Measurements from ENCODE around the gene ARPC5L.
"Not testable (repeated sequence)": the region's sequence is repeated elsewhere in the genome, so short reads cannot be mapped to it uniquely, and the experiment has no call there.

The ARPC5L gene

DNA sequence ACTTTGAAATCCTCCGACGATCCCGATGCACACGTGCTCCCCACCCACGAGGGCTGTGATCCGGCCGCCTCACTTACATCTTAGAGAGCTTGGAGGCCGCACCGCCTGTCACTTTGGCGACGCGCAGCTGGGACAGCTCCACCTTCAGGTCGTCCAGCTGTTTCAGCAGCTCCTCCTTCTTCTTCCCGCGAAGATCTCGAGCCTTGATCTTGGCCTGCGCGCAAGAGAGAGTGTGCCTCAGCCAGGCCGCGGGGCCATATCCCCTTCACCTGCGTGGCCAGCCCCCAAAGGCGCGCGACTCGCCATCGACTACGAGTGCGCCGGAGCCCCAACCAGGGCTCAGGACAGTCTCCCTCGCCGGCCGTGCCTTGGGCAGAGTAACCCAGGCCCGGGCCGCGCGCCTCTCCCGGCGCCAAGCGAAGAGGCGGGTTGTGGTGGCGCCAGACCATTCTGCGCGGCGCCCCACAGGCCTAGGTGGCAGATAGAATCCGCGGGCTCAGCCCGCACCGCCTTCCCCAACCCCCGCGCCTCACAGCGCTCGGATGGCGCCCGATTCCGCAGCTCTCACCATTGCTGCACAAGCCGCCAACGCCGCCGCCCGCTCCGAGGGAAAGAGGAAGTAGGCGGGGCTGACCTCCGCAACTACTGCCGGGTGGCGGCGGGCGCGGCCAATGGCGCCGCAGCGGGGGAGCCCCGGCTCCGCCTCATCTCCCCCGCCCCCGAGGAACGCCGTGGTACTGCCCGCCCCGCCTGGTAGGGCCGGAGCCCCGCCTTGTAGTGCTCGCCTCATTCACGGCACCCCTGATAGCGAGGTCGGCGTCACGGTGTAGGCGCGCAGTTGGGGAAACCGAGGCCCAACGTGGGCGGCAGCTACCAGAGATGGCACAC, at the start of gene ARPC5L, which contains the start of gene RPL35:
Gene ARPC5L (plus strand): TSS at position 789 of the 888 bp plus-strand sequence. CDS start 7,161 bp downstream, outside the sequence.
Gene RPL35 (minus strand): TSS at position 616 of the 888 bp plus-strand sequence. CDS start 45 bp downstream, at position 571.
- DNase-seq (ENCODE audit: low read depth) = peak; percentile 88

DNA sequence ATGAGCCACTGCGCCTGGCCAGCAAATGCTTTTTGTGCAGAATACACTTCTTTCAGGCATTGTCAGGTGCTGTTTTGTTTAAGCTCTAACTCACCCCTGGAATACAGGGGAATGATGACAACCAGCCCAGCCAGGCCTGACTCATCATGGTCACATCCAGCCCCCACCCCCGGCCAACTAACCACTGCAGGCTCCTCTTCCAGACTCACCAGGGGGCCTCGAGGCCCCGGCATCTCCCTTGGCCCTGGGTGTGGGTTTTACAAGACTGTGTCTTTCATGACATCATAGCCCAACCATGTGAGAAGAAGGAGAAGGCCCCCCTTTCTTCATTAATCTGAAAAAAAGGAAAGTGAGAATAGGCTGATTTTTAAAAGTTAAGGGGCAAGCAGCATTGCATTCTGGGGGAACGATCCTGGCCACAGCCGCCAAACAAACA, 49.5 kb upstream of the ARPC5L start:
- peak; percentile 96 for DNase-seq (ENCODE audit: low read depth)

DNA sequence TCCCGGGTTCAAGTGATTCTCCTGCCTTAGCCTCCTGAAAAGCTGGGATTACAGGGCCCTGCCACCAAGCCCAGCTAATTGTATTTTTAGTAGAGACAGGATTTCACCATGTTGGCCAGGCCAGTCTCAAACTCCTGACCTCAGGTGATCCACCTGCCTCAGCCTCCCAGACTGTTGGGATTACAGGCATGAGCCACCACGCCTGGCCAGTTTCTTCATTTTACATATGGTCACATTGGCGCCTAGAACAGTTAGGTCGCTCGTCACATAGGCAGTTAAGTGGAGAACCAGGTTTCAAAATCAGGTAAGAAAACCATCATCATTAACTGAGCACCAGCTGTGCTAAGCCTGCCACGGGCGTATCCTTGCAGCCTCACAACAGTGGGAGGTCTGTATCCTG, 48.9 kb upstream of the ARPC5L start:
- no peak for DNase-seq (ENCODE audit: low read depth)

DNA sequence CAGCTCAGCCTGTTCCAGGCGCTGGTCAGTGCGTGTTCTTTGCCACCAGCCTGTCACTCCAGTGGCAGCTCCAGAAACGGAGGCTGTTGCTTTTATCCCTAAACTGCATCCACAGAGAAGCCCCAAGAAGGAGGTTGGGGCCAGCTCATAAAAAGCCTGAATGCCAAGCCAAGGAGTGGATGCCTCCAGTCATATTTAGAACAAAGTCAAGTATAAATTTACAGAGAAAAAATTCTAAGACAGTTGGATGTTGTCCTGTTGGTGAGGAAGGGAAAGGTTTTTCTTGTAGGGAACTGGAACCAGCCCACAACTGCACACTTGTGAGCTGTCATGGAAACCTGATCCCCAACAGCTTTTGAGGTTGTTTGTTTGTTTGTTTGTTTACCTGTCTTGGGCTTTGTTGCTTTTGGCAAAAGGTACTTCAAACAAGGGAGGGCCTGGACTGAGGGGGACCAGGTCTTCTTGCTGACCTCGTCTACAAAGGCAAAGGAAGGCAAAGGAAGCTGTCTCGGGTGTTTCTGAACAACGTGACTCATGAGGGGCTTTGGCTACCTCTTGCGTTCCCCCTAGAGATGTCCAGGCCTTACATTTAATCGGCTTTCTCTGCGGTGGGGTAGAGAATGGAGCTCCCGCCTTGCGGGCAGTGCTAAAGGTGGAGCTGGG, 48.3 kb upstream of the ARPC5L start:
- DNase-seq (ENCODE audit: low read depth) = no peak

DNA sequence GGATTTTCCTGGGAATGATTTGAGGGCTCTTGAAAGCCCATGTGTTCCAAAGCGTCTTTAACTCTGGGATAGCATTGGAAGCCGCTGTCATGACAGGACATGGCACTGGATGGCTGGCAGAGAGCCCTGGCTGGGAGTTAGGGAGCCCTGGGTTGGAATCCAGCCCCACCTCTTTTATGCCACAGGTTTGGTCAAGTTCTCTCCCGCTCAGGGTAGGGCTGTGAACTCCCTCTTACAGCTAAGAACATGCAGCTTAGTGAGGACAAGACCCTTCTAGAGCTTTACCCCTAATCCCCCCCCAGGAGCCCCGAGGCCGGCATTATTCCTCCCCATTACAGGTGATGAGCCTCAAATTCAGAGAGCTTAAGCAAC, 47.8 kb upstream of the ARPC5L start:
- no peak for DNase-seq (ENCODE audit: low read depth)

DNA sequence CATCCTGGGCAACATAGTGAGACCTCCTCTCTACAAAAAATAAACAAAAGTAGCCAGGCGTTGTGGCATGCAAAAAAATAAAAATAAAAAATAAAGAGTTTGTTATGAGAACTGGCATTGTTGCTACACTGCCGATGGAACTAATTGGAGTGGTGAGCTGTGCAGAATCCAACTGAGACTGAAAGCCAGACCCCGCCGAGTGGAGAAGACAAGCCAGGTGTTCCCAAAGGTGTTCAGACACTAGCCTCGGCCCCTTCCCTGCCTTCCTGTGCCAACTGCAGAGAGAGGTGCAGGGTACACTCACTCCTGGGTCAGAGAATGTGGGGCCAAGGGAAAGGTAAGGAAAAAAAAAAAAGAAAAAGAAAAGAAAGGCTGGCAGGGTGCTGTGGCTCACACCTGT, 46.3 kb upstream of the ARPC5L start:
- no peak for DNase-seq (ENCODE audit: low read depth)

DNA sequence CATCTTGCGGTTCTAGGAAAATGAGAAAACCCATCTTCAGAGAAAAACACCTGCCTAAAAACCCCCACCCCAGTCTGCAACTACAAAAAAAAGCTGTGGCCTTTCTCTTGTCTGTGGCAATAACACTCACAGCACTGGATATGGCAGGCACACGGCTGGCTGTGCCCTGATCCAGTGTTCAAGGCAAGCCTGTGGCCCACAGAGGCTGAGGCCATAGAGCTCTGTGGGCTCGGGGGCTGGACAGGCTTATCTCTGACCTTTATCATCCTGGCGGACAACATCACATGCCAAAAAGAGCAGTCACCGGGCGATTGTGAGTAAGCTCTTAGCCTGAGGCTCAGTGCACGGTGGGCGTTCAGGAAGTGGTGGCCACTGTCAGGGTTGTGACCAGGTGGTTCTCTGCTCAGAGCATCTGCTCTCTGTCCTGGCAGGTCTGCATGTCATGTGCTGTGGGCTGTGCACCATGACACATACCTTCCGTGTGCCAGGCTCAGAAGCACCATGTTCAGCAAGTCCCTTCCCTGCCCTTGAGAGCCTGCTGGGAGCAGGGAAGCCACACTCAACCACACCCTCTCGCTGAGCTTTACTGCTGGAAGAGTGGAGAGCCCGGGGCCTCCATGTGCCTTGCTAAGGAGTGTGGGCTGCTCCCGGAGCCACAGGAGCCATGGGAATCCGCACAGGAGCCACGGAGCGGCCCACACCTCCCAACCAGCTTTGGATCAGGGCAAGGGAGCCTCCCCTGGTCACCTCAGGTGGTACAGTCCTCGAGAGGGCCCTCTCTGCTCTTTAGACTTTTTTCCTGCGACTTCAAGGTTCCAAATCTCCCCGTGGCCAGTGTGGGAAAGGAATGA, 43.3 kb upstream of the ARPC5L start:
- peak; percentile 72 for DNase-seq (ENCODE audit: low read depth)

DNA sequence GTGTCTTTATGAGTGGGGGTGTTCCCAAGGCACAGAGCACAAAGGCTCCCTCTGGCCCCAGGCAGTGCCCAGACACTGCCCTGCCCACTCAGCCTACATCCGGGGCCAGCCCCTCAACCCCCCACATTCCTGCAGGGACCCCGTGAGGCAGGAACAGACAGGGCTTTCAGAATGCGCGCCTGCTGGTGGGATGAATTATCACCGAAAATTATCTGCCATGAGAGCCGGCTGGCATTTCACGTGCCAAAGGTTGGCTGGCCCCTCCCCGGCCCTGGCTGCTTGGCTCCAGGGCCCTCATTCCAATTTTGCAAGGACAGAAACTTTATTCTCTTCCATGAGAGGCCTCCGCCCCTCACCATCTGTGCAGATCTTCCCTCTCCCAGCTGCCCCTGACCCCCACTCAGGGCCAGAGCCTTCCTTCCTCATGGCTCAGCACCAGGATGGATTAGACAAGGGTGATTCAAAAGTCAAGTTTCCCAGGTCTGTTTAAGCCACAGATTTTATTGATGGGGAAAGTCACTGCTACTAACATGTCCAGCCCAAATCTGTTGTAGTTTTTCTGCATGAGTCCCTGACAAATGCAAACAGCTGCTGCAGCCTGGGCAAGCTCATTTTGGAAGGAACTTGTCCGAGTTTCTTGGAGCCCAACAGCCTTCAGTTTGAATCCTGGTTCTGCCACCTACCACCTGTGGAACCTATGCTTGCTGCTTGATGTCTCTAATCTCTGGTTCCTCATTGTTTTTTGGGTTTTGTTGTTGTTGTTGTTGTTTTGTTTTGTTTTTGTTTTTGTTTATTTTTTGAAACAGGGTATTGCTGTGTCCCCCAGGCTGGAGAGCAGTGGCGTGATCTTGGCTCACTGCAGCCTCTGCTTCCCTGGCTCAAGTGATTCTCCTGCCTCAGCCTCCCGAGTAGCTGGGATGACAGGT, 41.0 kb upstream of the ARPC5L start:
- DNase-seq (ENCODE audit: low read depth) = no peak

DNA sequence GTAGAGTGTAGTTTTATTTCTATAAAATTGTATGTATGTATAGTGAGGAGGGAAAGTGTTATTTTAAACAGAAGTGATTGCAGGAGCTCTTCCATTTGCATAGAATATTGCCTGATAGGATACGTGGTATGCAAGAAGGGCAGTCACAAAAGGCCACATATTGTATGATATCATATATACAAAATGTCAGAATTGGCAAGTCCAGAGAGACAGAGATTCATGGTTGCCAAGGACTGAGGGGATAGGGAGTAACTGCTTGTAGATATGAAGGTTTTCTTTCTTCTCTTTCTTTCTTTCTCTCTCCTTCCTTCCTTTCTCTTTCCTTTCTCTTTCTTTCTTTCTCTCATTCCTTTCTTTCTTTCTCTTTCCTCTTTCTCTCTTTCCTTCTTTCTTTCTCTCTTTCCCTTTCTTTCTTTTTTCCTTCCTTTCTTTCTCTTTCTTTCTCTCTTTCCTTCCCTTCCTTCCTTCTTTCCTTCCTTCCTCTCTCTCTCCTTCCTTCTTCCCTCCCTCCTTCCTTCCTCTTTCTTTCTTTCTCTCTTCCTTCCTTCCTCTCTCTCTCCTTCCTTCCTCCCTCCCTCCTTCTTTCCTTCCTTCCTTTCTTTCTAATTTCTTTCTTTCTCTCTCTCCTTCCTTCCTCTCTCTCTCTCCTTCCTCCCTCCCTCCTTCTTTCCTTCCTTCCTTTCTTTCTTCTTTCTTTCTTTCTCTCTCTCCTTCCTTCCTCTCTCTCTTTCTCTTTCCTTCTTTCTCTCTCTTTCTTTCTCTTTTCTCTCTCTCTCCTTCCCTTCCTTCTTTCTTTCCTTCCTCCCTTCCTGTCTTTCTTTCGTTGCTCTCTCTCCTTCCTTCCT, 33.2 kb upstream of the ARPC5L start:
- no peak for DNase-seq (ENCODE audit: low read depth)

DNA sequence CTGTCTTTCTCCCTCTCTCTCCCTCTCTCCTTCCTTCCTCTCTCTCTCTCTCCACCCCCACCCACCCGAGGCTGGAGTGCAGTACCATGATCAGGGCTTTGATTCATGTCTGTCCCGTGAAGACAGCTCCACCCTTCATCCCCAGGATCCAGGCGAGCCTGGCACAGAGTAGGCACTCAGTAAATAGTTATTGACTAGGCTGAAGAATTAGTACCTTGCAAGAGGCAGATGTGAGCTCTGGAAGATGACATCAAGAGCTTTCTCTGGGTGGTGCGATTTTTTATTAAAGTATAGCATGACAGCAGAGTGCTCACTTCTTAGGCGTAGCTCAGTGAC, 32.6 kb upstream of the ARPC5L start:
- no peak for DNase-seq (ENCODE audit: low read depth)

DNA sequence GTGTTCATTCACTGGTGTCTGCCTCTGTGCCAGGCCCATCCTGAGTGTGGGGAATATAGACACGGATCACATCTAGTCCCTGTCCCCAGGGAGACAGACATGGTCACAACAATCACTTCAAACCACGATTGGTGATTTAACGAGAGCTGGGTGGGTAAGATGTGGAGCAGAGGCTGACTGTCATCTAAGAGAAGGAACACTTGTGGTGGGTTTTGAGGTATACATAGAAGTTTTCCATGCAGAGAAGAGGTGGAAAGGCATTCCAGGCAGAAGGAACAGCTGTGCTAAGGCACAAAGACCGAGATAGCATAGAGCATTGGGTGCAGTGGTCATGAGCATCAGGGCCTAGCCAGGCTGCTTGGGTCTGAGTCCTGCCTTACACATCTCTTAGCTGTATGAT, 31.3 kb upstream of the ARPC5L start:
- no peak for DNase-seq (ENCODE audit: low read depth)

DNA sequence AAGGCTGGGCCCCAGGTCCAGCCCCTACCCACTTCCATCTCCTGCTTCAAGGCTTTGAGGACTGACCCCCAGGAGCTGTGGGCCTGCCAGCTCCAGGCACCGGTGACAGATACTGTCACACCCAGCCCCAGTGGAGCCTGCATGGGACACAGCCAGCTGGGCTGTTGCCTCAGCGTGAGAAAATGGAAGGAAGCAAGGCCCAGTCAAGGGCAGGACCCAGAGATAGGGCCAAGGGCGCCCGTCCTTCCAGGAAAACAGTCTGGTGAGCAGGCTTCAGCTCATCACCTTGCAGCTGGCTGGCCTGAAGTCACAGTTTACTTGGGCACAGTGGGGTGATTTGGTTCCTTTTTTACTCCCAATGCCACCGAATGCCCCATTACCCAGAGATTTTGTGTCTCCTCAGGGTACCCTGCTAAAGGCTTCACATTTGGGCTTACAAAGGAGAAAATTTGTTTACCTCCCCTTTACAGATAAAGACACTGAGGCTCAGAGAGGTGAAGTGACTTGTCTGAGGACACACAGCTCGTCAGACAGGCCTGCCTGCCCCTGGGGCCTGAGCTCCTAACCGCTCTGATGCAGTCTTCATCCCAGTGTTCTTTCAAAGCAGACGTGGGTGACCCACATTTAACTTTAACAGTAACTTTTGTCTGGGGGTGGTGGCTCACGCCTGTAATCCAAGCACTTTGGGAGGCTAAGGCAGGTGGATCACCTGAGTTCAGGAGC, 30.1 kb upstream of the ARPC5L start:
- no peak for DNase-seq (ENCODE audit: low read depth)

DNA sequence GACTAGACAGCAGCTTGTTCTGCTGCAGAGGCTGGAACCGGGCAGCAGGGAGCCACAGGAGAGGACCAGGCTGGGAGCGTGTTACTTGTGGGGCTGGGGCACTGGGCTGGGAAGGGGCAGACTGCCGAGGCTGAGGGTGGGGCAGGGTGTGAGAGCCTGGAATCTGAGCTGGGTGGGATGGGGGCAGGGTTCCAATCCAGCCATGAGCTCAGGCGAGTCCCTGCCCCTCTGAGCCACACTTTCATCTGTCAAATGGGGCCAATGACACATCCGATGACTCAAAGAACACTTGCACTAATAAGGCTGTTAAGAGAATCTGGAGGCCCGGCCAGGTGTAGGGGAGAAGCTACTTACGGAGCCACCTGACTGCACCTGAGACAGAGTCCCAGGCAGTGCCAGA, 27.3 kb upstream of the ARPC5L start:
- no peak for DNase-seq (ENCODE audit: low read depth)

DNA sequence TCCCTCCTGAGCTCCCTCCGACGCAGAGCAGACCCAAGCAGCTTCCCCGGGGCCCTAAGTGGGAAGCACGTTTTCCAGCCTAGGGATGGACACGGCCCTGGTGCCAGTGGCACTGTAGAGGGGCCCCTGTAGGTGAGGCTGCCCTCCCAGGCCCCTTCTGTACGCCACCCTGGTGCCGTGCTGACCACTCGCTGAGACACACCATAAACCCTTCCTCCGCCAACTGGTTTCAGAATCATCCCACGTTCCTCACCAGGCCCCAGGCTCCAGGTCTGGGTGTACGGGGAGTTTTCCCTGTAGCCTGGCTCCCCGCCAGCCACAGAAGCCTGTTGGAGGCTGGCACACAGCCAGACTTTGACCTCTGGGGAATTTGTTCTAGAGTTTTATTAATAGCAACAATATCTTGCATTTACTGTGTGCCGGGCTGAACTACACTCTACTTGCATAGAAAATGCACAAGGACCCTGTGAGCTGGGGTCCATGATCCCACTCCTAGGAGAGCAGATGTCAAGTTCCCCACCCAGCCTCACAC, 26.8 kb upstream of the ARPC5L start:
- DNase-seq (ENCODE audit: low read depth) = peak; percentile 82

DNA sequence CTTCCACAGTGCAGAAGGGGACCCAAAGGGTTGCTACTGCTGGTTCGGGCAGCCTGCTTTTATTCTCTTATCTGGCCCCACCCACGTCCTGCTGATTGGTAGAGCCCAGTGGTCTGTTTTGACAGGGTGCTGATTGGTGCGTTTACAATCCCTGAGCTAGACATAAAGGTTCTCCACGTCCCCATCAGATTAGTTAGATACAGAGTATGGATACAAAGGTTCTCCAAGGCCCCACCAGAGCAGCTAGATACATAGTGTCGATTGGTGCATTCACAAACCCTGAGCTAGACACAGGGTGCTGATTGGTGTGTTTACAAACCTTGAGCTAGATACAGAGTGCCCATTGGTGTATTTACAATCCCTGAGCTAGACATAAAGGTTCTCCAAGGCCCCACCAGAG, 23.8 kb upstream of the ARPC5L start:
- not testable (repeated sequence) for DNase-seq (ENCODE audit: low read depth)

DNA sequence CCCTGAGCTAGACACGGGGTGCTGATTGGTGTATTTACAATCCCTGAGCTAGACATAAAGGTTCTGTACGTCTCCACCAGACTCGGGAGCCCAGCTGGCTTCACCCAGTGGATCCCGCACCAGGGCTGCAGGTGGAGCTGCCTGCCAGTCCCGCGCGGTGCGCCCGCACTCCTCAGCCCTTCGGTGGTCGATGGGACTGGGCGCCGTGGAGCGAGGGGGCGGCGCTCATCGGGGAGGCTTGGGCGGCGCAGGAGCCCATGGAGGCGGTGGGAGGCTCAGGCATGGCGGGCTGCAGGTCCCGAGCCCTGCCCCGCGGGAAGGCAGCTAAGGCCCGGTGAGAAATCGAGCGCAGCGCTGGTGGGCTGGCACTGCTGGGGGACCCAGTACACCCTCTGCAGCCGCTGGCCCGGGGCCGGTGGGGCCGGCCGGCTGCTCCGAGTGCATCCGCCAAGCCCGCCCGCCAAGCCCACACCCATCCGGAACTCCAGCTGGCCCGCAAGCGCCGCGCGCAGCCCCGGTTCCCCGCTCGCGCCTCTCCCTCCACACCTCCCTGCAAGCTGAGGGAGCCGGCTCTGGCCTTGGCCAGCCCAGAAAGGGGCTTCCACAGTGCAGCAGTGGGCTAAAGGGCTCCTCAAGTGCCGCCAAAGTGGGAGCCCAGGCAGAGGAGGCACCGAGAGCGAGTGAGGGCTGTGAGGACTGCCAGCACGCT, 23.2 kb upstream of the ARPC5L start:
- not testable (repeated sequence) for DNase-seq (ENCODE audit: low read depth)

DNA sequence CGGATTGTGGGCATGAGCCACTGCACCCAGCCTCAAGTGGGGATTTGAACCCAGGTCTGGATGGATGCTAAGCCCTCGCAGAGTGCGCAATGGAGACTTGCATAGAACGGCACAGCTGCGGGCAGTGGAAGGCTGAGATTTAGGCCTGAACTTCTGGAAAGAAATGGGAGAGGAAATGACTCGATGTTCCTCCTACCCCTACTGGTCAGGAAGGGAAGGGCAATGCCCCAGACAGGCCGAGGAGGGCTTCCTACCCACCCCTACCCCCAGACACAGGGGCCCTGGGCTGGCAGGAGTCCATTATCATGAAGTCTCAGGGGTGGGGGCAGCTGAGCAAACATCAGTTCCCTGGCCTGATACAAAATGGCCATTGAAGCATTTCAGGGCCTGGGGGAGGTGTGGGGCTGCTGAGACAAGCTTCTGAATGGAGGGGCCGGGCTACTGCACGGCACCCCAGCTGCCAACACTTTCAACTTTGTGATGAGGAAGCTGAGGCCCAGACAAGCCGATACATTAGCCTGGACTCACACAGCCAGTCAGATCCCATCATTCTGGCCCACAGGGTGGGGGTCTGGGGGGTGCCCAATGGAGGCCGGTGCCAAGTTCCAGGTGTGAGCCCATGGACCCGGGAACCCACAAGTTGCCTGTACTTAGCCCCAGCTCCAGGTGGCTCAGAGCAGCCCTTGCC, 22.2 kb upstream of the ARPC5L start:
- no peak for DNase-seq (ENCODE audit: low read depth)

DNA sequence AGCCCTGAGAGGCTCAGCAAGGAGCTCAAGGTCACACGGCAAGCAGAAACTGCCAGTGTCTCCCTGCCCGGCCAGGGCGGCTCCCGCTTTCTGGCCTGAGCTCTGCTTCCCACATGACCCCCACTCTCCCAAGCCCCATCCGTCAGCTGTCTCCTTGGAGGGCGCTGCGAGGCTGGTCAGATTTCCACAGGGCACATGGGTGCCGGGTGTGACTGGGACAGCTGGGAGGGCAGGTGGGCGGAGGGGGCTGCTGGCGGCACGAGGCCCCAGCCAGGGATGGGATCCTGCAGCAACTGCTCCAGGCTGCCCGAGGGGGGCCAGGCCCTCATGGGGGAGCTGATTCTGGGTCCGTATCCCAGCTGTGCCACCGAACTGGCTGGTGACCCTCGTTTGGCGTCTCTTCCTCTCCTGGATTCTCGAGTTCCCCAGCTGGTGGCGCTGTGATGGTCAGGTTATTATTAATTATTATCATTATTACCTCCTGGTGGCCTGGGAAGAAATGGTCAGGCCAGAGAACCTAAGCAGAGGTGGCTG, 21.6 kb upstream of the ARPC5L start:
- DNase-seq (ENCODE audit: low read depth) = no peak

All from amniotic epithelial cell (primary cell).